ENCODE measurements around the gene ADCK2.
"Not testable (repeated sequence)": the region's sequence is repeated elsewhere in the genome, so short reads cannot be mapped to it uniquely, and the experiment has no call there.

ADCK2 gene

DNA sequence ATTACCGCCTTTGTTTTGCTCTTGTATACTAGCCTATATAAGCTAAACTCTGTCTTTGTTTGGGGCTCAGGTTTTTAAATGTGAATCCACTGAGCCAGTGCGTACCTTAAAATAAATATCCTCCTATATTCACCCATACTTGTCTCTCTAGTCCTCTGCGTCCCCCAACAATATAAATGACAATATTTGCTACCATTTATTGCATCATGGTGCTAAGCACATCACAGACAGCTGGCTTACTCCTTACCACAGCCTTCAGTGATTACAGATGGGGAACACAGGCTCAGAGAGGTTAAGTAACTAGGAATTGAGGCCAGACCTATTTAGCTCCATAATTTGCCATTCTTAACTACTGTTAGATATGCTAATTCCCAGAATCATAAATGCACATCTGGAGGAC, 3.4 kb upstream of the ADCK2 start:
- DNase-seq (ENCODE audit: low read depth), result no peak
- TF ChIP-seq, protein P1, sequence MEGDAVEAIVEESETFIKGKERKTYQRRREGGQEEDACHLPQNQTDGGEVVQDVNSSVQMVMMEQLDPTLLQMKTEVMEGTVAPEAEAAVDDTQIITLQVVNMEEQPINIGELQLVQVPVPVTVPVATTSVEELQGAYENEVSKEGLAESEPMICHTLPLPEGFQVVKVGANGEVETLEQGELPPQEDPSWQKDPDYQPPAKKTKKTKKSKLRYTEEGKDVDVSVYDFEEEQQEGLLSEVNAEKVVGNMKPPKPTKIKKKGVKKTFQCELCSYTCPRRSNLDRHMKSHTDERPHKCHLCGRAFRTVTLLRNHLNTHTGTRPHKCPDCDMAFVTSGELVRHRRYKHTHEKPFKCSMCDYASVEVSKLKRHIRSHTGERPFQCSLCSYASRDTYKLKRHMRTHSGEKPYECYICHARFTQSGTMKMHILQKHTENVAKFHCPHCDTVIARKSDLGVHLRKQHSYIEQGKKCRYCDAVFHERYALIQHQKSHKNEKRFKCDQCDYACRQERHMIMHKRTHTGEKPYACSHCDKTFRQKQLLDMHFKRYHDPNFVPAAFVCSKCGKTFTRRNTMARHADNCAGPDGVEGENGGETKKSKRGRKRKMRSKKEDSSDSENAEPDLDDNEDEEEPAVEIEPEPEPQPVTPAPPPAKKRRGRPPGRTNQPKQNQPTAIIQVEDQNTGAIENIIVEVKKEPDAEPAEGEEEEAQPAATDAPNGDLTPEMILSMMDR (IDR thresholded peaks at IDR 0.05; ENCODE audit: insufficient read depth, low read depth, low read length, missing control alignments), result no peak
- no peak overlapping the region for H3K4me3 ChIP-seq (ENCODE audit: low read depth, low read length)

GRCh38 chr7:140669862-140670261, 2.9 kb upstream of the ADCK2 start:
- DNase-seq (ENCODE audit: low read depth); H3K4me3 ChIP-seq (ENCODE audit: low read depth, low read length): not testable (repeated sequence)

- TF ChIP-seq, protein P1 (IDR thresholded peaks at IDR 0.05; ENCODE audit: insufficient read depth, low read depth, low read length, missing control alignments), result no peak
- no peak overlapping the region for H3K4me3 ChIP-seq (ENCODE audit: low read depth, low read length)
- DNase-seq (ENCODE audit: low read depth), result no peak
Measured at GRCh38 chr7:140670343-140670935, 2.3 kb upstream of the ADCK2 start.

GRCh38 chr7:140671966-140672365, 779 bp upstream of the ADCK2 start:
- DNase-seq (ENCODE audit: low read depth), result no peak
- TF ChIP-seq, protein P1 (IDR thresholded peaks at IDR 0.05; ENCODE audit: insufficient read depth, low read depth, low read length, missing control alignments), result no peak
- no peak overlapping the region for H3K4me3 ChIP-seq (ENCODE audit: low read depth, low read length)

DNA sequence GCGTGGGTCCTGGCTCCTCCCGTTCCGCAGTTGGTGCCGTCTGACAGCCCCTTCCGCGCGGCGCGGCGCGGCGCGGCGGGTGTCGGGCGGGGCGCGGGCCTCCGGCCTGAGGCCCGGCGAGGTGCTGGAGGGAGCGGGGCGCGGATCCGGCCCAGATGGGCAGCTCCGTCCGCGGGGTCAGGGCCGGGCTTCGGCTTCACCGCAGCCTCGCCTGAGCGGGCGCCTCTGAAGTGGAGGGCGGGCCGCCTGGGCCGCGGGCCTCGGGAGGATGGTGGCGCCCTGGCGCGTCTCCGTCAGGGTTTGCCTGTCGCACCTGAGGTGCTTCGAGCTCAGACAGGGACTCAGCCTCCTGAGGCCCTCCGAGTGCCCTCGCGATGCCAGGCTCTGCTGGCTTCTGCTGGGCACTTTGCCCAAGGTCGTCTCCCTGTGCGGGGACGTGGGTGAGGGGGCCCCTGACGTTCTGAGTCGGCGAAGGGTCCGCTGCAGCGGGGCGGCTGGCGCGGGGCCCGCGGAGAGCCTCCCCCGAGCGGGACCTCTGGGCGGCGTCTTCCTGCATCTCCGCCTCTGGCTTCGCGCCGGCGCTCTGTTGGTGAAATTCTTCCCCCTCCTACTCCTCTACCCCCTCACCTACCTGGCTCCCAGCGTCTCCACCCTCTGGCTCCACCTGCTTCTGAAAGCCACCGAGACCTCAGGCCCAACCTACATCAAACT, 473 bp downstream of the ADCK2 start:
- DNase-seq (ENCODE audit: low read depth), result peak; percentile 48
- TF ChIP-seq, protein P1 (IDR thresholded peaks at IDR 0.05; ENCODE audit: insufficient read depth, low read depth, low read length, missing control alignments), result no peak
- peak overlapping the region; percentile 72 for H3K4me3 ChIP-seq (ENCODE audit: low read depth, low read length)

DNA sequence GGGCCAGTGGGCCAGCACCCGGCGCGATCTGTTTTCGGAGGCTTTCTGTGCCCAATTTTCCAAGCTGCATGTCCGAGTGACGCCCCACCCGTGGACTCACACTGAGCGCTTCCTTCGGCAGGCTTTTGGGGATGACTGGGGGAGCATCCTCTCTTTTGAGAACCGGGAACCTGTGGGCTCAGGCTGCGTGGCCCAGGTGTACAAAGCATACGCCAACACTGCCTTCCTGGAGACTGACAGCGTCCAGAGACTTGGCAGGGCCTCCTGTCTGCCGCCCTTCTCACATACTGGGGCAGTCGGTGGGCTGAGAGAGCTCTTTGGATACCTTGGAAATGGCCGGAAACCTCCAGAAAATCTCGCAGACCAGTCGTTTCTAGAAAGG, 1.0 kb downstream of the ADCK2 start:
- no peak for DNase-seq (ENCODE audit: low read depth)
- TF ChIP-seq, protein P1 (IDR thresholded peaks at IDR 0.05; ENCODE audit: insufficient read depth, low read depth, low read length, missing control alignments), result no peak
- H3K4me3 ChIP-seq (ENCODE audit: low read depth, low read length), result peak overlapping the region; percentile 72

DNA sequence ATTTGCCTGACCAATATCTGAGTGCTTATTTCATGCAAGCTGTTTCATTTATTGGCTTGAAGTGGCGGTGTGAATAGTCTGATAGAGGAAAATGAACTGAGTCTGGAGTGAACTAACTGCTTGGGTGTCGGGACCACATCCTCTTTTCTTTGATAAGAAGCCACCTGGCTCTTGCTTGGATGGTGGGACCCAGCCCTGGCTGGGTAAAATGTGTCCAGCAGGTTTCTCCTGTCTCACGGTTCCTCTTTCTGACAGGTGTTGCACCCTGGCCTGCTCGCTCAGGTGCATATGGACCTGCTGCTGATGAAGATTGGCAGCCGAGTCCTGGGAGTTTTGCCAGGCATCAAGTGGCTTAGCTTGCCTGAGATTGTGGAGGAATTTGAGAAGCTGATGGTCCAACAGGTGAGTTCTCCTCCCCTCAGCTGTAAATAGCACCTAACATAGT, 1.6 kb downstream of the ADCK2 start:
- H3K4me3 ChIP-seq (ENCODE audit: low read depth, low read length), result no peak overlapping the region
- peak; percentile 50 for DNase-seq (ENCODE audit: low read depth)
- TF ChIP-seq, protein P1 (IDR thresholded peaks at IDR 0.05; ENCODE audit: insufficient read depth, low read depth, low read length, missing control alignments), result no peak
